Measurements from ENCODE around the gene CLEC16A.
"Not testable (repeated sequence)": the region's sequence is repeated elsewhere in the genome, so short reads cannot be mapped to it uniquely, and the experiment has no call there.

Gene CLEC16A

GRCh38 chr16:10940501-10941079 is 3.8 kb upstream of the CLEC16A start:
- no peak for DNase-seq (ENCODE audit: low read depth in 2 of 2)

GRCh38 chr16:10941127-10941933 is 3.0 kb upstream of the CLEC16A start:
- DNase-seq (ENCODE audit: low read depth in 2 of 2): no peak

DNA sequence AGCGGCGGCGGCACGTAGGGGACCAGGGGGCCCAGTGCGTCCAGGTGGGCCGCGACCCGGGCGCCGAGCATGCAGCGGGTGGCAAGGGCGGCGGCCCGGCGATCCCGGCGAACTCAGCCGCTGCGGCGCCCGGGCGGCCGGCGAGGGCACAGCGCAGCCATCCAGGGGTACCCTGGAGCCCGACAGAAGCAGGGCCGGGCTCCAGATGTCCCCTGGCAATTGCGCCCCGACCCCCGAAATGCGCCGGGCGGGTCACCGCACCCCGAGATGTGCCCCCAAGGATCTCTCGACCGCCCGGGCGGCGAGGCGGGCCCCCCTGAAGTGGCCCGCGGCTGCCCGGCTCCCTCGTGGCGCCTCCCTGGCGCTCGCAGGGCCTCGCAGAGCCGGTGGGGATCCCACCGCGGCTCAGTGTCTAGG is 2.4 kb upstream of the CLEC16A start:
- not testable (repeated sequence) for DNase-seq (ENCODE audit: low read depth in 2 of 2)

DNA sequence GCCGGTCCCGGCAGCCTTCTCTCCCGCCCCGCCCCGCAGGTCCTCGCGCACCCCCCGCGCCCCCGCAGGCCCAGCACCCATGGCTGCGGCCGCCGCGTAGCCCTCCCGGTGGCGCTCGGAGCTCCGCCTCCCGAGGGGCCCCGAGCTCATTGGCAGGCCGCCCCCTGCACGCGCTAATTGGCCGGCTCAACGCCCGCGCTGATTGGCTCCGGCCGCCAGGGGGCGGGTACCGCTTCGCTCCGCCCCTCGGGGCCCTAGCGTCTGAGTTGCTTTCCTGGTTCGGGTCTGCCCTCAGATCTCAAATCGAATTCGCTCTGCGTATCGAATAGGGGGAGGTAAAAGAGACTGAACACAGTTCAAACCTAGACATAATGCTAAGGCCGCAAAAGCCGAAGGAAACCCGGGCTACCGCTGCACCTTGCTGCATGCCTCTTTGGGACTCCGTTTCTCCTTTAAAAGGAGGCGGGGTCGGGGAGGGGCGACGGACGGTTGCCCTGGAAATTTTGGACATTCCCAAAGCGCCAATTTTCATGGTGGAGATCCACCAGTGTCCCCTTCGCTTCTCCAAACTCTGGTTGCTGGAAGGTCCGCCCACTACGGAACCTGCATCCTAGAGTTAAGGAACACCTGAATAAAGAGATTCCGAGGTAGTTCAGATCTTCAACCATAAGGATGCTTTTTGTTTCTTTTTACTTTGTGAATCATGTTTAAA is 1.9 kb upstream of the CLEC16A start, which contains the start of gene DEXI:
TSS of gene DEXI (minus strand) at position 117 of the 712 bp plus-strand sequence. CDS start 463 bp downstream, outside the sequence.
- DNase-seq (ENCODE audit: low read depth in 2 of 2): peak; percentile 93 to 94

GRCh38 chr16:10943064-10943353 is 1.4 kb upstream of the CLEC16A start:
- no peak for DNase-seq (ENCODE audit: low read depth in 2 of 2)

DNA sequence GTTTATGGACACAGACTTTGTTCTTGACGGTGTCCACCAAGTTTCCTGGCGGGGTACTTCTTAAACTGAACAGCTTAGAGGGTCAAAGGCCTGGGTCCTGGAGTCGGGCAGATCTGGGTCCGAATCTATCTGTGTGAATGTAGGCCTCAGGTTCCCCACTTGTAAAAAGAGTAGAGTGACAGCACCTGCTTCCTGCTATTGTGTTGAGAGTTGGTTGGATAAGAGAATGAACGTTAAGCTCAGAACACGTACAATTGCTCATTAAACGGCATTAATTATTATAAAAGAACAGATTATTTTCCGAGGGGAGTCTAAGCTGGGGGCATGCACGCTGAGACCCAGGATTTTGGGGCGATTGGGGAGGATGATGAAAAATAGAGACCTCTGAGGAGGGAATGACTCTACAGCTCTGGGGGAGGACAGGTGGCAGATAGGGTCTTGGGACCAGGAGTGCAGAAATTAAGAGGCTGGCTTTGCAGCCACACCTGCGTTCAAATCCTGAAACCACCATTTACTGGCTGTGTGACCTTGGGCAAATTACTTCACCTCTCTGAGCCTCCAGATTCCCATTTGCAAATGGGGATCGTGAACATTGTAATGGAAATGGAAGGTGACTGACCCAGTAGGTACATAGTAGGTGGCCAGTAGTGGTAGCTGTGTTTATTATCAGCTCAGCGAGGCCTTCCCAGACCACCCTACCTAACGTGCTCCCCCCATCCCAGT is 862 bp downstream of the CLEC16A start:
- DNase-seq (ENCODE audit: low read depth in 2 of 2): no peak

GRCh38 chr16:10946308-10946707 is 1.9 kb downstream of the CLEC16A start:
- no peak for DNase-seq (ENCODE audit: low read depth in 2 of 2)

DNA sequence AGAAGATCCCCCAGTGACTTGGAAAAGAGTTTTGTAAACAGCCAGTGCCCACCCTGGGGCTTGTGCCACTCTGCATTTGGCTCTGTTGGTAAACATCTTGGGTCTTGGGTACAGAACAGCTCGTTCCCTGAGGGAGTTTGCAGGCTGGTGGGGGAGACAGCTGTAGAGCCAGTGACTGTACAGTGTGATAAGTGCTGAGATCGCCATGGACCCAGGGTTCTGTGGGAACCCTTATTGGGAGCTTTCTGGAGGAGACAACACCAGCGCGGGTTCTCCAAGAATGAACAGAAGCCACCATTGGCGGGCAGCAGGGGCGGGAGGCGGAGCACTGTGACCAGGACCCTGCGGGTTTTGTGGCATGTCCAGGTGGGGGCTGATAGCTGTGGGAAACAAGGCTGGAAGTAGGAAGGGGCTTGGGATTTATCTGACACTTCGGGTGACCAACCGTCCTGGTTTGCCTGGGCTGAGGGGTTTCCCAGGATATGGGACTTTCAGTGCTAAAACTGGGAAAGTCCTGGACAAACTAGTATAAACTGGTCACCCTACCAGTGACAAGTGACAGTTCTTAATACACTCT is 2.9 kb downstream of the CLEC16A start:
- DNase-seq (ENCODE audit: low read depth in 2 of 2): no peak

GRCh38 chr16:10949424-10949970 is 5.1 kb downstream of the CLEC16A start:
- no peak for DNase-seq (ENCODE audit: low read depth in 2 of 2)

DNA sequence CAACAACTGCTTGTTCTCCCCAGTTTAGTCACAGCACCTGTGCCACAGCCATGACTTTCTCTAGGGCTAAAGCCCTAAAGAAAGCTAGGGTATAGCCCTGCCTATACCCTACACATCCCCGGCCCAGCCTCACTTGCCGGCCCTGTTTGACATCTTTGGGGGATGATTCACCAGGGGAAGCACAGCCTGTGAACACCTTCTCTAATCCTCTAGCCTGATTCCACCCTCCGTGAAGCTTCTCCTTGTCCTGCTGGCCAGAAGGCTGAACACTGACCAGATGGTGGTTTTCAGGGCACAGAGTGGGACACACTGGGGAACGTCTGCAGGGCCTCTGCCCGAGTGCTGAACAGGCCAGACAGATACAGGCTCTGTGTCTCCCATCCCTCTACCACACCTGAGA is 6.0 kb downstream of the CLEC16A start:
- DNase-seq (ENCODE audit: low read depth in 2 of 2): no peak

- no peak for DNase-seq (ENCODE audit: low read depth in 2 of 2)
Observed at GRCh38 chr16:10951026-10951425, 6.7 kb downstream of the CLEC16A start.

DNA sequence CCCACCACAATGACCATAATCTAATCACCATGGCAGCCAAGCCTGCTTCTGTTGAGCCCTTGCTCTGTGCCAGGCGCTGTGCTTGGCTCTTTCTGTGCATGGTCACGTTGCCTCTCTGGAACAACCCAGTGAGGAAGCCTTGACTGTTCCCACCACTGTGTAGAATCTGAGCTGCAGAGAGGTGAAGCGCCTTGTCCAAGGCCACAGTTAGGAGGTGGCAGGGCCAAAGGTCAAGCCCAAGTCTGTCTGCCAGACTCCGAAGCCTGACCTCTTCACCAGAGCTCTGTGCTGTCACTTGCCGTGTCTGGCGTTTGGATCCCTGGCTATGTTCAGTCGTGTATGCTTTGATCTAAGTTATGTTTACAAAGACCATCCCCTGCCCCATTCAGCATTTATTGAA is 10.5 kb downstream of the CLEC16A start:
- no peak for DNase-seq (ENCODE audit: low read depth in 2 of 2)

DNA sequence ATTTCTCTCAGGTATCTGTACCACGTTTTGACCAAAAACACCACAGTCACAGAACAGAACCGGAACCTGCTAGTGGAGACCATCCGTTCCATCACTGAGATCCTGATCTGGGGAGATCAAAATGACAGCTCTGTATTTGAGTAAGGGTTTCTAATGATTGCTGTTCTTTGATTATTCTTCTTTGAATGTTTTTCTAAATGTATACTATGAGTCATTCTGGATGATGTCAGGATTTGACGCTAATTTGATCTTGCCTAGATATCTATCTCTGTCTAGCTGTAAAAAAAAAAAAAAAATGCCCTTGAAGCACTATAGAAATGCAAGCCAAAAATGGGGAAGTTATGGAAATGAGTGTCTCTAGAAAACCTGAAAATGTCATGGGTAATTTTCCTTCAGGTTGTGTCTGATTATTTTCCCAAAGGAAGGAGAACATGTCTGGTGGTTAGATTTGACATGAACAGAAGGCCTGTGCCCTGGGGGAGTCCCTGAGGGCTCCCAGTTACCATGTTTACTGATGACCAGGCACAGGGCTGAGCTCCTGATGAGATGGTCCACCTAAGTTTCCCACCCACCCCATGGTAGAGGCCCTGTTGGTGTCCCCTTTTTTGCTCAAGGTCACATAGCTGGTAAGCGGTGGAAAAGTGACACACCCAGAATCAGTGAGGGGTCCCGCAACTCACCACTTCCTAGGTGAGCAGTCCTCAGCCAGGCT is 13.6 kb downstream of the CLEC16A start:
- no peak for DNase-seq (ENCODE audit: low read depth in 2 of 2)

DNA sequence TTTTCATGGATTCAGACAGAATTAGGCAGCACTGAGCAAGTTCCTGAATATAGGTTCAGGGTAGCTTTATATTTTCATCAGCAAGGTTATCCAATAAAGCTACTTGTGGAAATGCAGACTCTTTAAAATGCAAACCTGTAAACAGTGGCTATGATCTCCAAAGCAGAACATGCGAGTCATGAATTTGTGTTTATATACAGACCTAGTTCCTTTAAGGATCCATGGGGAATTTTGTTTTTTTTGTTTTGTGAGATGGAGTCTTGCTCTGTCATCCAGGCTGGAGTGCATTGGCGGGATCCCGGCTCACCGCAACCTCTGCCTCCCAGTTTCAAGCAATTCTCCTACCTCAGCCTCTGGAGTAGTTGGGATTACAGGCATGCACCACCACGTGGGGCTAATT is 14.8 kb downstream of the CLEC16A start:
- DNase-seq (ENCODE audit: low read depth in 2 of 2): no peak

GRCh38 chr16:10961231-10961630 is 16.9 kb downstream of the CLEC16A start:
- DNase-seq (ENCODE audit: low read depth in 2 of 2): no peak

DNA sequence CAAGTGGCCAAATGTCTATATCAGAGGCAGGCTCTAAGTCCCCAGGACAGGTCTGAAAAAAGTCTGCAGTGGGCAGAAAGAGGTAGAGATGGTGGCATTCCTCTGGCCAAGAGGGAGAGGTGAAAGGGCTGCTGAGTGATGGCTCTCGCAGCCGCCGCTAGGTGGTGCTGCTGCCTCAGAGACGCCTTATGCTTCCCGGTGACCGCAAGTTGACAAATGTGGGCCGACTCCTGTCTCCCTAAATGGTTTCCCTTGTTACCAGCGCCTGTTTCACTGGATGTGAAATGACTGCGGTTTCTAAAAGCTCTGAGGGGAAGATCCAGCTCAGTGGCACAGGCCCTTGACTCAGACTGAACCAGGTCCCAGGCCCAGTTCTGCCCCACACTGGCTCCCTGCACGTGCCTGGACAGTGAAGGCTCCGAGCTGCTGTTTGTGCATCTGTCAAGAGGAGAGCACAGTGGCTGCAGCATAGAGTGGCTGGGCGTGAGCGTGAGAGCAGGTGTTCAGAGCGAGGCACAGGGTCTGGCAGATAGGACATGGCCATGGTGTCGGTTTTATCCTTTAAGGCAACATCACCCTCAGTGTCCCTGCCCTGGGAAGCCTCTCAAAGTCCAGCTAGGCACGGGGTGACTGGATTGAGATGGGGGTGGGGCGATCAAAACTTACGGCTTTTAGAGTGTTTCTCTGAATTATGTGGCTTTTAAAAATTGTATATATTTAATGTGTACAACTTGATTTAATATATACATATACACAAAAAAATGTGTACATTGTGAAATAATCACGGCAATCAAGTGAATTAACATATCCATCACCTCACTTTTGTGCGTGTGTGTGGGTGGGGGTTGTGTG is 19.9 kb downstream of the CLEC16A start:
- DNase-seq (ENCODE audit: low read depth in 2 of 2): peak; percentile 76 to 79

DNA sequence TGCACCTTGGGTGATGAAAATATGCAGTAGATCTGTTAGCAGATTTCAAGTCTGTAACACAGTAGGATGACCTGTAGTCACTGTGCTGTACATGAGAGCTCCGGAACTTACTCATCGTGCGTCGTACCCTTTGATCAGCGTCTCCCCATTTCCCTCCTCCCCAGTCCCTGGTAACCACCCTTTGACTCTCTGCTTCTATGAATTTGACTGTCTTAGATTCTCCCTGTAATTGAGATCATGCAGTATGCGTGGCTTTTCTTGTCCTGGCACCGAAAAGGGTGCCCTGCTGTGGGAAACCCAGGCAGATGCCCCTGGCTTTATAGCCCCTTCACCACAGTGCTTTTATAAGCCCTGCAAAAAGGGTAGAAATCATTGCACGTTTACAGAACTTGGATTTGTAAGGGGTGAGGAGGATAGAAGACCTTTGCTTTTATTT is 20.5 kb downstream of the CLEC16A start:
- DNase-seq (ENCODE audit: low read depth in 2 of 2): peak in 1 of 2 donors; percentile 66

- peak in 1 of 2 donors; percentile 38 for DNase-seq (ENCODE audit: low read depth in 2 of 2)
Observed at GRCh38 chr16:10965440-10966061, 21.2 kb downstream of the CLEC16A start.

DNA sequence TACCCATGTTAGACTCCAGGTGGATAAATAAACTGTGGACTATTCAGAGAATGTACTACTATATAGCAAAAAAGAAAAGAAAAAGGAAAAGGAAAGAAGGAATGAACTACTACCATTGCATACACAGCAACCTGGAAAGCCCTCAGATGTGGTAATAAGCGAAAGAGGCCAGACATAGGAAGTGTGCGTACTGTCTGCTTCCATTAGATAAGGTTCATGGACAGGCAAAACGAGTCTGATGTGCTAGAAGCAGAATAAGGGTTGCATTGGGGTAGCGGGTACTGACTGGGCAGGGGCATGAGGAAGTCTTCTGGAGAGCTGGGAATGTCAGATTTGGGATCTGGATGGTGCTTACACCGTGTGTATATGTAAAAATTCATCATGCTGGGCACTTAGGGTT is 21.8 kb downstream of the CLEC16A start:
- DNase-seq (ENCODE audit: low read depth in 2 of 2): no peak
